ENCODE data around the gene MAPK9.

GRCh38 chr5:180303226-180304015 lies 11.5 kb upstream of the MAPK9 start:
- TF ChIP-seq CTCF (conservative IDR thresholded peaks at IDR 0.05): no peak
- TF ChIP-seq EZH2 (IDR thresholded peaks at IDR 0.05; ENCODE audit: low read depth): no peak
